DMS53 (cell line): ENCODE results near the gene UXS1.

Source experiments
- DNase-seq: peaks from one replicate; lab custom pipeline; 2025; lab: John Stamatoyannopoulos, UW

Gene UXS1

GRCh38 chr2:106053116-106053515 is 141.0 kb downstream of the UXS1 start:
- no peak for DNase-seq

DNA sequence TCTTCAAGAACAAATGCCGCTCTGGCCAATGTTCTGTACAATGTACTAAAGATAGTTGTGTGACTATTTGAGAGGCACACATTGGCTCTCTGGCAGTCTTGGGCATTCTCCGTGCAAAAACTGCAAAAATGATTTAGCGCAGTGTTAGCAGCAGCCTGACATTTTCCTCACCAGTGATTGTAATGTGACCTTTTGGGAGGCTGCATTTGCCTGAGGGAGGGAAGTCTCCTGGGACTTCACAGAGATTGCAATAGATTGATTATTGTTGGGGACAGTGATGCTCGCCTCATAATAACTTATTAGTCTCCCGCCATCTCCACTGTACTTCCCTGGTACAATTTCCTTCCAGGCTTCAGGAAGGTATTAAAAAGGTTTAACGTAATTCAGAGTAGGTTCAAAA is 149.2 kb downstream of the UXS1 start:
- no peak for DNase-seq

- DNase-seq, result no peak
Measured at GRCh38 chr2:106044021-106044420, 150.1 kb downstream of the UXS1 start.
